Peyer's patch (tissue), 4 donors: ENCODE data around the gene RBM33. TPM values are rescaled to one million over a fixed set of nuclear protein-coding genes. Genes with fewer than 3 reads are reported as not detected.

Experiments
- DNase-seq, 3 donors: peaks; one replicate each; pipeline ENCODE4 v3.0.0-alpha.2; 2017 to 2019
- H3K27ac ChIP-seq, 4 donors: fragments of 200-600 bp; sonication (generic); one replicate each; pipeline ENCODE4 v1.5.1; 2016 to 2019
- H3K27me3 ChIP-seq, 2 donors: fragments of 200-600 bp; sonication (generic); one replicate each; pipeline ENCODE4 v1.5.1; 2019
- H3K36me3 ChIP-seq, 3 donors: fragments of 200-600 bp; sonication (generic); one replicate each; pipeline ENCODE4 v1.5.1; 2016 to 2019
- H3K4me1 ChIP-seq, 4 donors: fragments of 200-600 bp; sonication (generic); one replicate each; pipeline ENCODE4 v1.5.1; 2016 to 2019
- H3K4me3 ChIP-seq, 4 donors: fragments of 200-600 bp; sonication (generic); 1 replicate in 3 of 4; 2 replicates in 1 of 4; pipeline ENCODE4 v1.5.1; 2016 to 2019; ENCODE audit warnings: mild to moderate bottlenecking in 1 of 4
- H3K9me3 ChIP-seq, 4 donors: fragments of 200-600 bp; sonication (generic); one replicate each; pipeline ENCODE4 v1.5.1; 2016 to 2019; ENCODE audit warnings: mild to moderate bottlenecking in 1 of 4
- POLR2A ChIP-seq, 2 donors: fragments of 450-650 bp; IDR thresholded peaks; one replicate each; pipeline ENCODE4 v1.5.1; 2017; ENCODE audit warnings: antibody characterized with exemption in 2 of 2, mild to moderate bottlenecking in 2 of 2, moderate library complexity in 2 of 2
- total RNA-seq, 4 donors: library from RNA; depleted of rRNA; stranded (reverse); fragments of >200 nt; gene quantifications; one replicate each; pipeline ENCODE4 v1.1.0, GENCODE V29; 2016
- TF ChIP-seq, protein P1 (sequence below), 6 experiments: fragments of 450-650 bp in 4 of 6; fragments of 200-600 bp in 2 of 6; sonication (generic) in 1 of 6; IDR thresholded peaks; one replicate each; pipeline ENCODE4 v1.5.1; 2017 to 2019; ENCODE audit warnings: antibody characterized with exemption in 6 of 6, mild to moderate bottlenecking in 3 of 6, moderate library complexity in 1 of 6

The RBM33 gene
- total RNA-seq, 4 donors from 2014 or later: 87.4 to 191 (median 123) TPM

- H3K4me3 ChIP-seq: peak overlapping the region in 3 of 4 donors; percentile 21 to 59 (median 56)
- H3K4me1 ChIP-seq: peaks cover 0 to 88% (median 20%) of the 10 kb centered on the region in 4 donors
- peak in 2 of 3 donors; percentile 81 to 84 for DNase-seq
- TF ChIP-seq, protein P1, sequence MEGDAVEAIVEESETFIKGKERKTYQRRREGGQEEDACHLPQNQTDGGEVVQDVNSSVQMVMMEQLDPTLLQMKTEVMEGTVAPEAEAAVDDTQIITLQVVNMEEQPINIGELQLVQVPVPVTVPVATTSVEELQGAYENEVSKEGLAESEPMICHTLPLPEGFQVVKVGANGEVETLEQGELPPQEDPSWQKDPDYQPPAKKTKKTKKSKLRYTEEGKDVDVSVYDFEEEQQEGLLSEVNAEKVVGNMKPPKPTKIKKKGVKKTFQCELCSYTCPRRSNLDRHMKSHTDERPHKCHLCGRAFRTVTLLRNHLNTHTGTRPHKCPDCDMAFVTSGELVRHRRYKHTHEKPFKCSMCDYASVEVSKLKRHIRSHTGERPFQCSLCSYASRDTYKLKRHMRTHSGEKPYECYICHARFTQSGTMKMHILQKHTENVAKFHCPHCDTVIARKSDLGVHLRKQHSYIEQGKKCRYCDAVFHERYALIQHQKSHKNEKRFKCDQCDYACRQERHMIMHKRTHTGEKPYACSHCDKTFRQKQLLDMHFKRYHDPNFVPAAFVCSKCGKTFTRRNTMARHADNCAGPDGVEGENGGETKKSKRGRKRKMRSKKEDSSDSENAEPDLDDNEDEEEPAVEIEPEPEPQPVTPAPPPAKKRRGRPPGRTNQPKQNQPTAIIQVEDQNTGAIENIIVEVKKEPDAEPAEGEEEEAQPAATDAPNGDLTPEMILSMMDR (IDR thresholded peaks at IDR 0.05): no peak
- no peak for TF ChIP-seq POLR2A (IDR thresholded peaks at IDR 0.05)
- no peaks in the 10 kb centered on the region for H3K9me3 ChIP-seq
- H3K36me3 ChIP-seq: no peaks in the 10 kb centered on the region
- peak overlapping the region in 3 of 4 donors; percentile 63 to 90 (median 82) for H3K27ac ChIP-seq
- peaks cover 0 to 47% of the 10 kb centered on the region in 2 donors for H3K27me3 ChIP-seq
These were observed 163.5 kb downstream of the RBM33 start for GRCh38 chr7:155807789-155808548.

DNA sequence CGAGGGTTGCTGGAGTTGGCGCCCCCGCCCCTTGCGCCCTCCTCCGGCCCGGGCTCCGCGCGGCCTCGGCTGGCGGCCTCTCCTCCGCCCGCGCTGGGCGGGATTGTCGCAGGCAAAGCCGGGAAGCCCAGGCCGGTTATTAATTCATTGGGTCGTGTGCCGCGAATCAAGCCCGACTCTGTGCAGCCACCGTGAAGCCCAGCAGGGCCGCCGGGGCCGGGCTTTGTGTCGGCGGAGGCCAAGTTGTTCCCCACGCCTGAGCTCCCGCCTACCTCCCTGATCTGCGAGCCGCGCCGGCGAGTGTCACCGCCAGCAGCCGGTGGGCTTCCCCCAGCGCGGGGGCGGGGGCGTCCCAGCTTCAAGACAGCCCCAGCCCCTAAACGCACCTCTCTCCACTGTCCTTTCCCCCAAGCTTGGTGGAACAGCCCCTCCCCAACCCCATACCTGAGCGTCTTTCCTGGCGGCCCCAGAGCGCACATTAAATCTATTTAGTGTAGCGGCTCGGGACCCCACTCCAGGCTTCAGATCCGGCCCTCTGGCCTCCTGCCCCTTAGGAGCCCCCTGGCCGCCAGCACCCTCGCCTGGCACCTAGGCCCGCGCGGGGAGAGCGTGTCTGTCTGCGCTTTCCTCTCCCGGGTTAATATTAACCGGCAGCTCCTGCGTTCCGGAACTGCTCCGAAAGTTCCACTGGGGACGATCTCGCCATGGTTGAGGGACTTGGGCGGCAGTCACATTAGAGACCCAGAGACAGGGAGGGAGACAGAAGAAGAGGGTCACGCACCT lies 164.3 kb downstream of the RBM33 start:
- DNase-seq: peak in 2 of 3 donors; percentile 68 to 77
- TF ChIP-seq, protein P1 (IDR thresholded peaks at IDR 0.05): peak in 1 of 6 experiments; percentile 9
- peak; percentile 37 to 74 for TF ChIP-seq POLR2A (IDR thresholded peaks at IDR 0.05)
- peak overlapping the region in 3 of 4 donors; percentile 63 to 90 (median 82) for H3K27ac ChIP-seq
- H3K4me3 ChIP-seq: peak overlapping the region in 3 of 4 donors; percentile 21 to 59 (median 56)
- peaks cover 0 to 51% of the 10 kb centered on the region in 2 donors for H3K27me3 ChIP-seq
- no peaks in the 10 kb centered on the region for H3K9me3 ChIP-seq
- peaks cover 0 to 81% (median 17%) of the 10 kb centered on the region in 4 donors for H3K4me1 ChIP-seq
- no peaks in the 10 kb centered on the region for H3K36me3 ChIP-seq

GRCh38 chr7:155809332-155809946 lies 165.0 kb downstream of the RBM33 start:
- Histone ChIP-seq H3K27me3 (peaks cover 0 to 55% of the 10 kb centered on the region in 2 donors), H3K27ac (peak overlapping the region in 3 of 4 donors; percentile 63 to 90 (median 82)), H3K4me1 (peaks cover 0 to 74% (median 13%) of the 10 kb centered on the region in 4 donors), H3K4me3 (peak overlapping the region in 3 of 4 donors; percentile 21 to 59 (median 56)), H3K9me3 (no peaks in the 10 kb centered on the region), H3K36me3 (no peaks in the 10 kb centered on the region)
- TF ChIP-seq POLR2A (IDR thresholded peaks at IDR 0.05): peak in 1 of 2 donors; percentile 8
- TF ChIP-seq, protein P1 (IDR thresholded peaks at IDR 0.05): no peak
- DNase-seq: no peak

- DNase-seq: no peak
- Histone ChIP-seq H3K27ac (peak overlapping the region in 2 of 4 donors; percentile 82 to 90), H3K36me3 (no peaks in the 10 kb centered on the region), H3K4me3 (peak overlapping the region in 3 of 4 donors; percentile 21 to 59 (median 56)), H3K9me3 (no peaks in the 10 kb centered on the region), H3K27me3 (peaks cover 0 to 52% of the 10 kb centered on the region in 2 donors), H3K4me1 (peaks cover 0 to 67% (median 10%) of the 10 kb centered on the region in 4 donors)
- no peak for TF ChIP-seq POLR2A (IDR thresholded peaks at IDR 0.05)
- TF ChIP-seq, protein P1 (IDR thresholded peaks at IDR 0.05): no peak
These were observed 165.7 kb downstream of the RBM33 start for GRCh38 chr7:155809947-155810769.
